Measurements from ENCODE around the gene REXO1.

GRCh38 chr19:1775951-1776605 is 72.2 kb downstream of the REXO1 start:
- TF ChIP-seq CTCF (conservative IDR thresholded peaks at IDR 0.05; ENCODE audit: low read depth in 2 of 2) (no peak), POLR2AphosphoS5 (IDR thresholded peaks at IDR 0.05; ENCODE audit: low read depth) (no peak), JUNB (IDR thresholded peaks at IDR 0.05; ENCODE audit: unreplicated experiment) (no peak), CREB1 (CRISPR knock-in tag; IDR thresholded peaks at IDR 0.05; ENCODE audit: low read depth) (no peak), NANOG (IDR thresholded peaks at IDR 0.05; ENCODE audit: borderline replicate concordance) (no peak)
